RPMI7951 (cell line): ENCODE results near the gene DAGLB. TPM values are rescaled to one million over a fixed set of nuclear protein-coding genes. Genes with fewer than 3 reads are reported as not detected.
"Not testable (repeated sequence)": the region's sequence is repeated elsewhere in the genome, so short reads cannot be mapped to it uniquely, and the experiment has no call there.

Experiments
- DNase-seq: peaks from one replicate; pipeline ENCODE4 v3.0.0-alpha.2; 2012; ENCODE audit warnings: low read depth
- total RNA-seq: library from RNA; depleted of rRNA; stranded (reverse); fragments of >200 nt; shearing (Covaris generic); gene quantifications from 2 replicates; pipeline ENCODE4 v1.2.3, GENCODE V29; 2014; rRNA removed

Gene DAGLB, protein sequence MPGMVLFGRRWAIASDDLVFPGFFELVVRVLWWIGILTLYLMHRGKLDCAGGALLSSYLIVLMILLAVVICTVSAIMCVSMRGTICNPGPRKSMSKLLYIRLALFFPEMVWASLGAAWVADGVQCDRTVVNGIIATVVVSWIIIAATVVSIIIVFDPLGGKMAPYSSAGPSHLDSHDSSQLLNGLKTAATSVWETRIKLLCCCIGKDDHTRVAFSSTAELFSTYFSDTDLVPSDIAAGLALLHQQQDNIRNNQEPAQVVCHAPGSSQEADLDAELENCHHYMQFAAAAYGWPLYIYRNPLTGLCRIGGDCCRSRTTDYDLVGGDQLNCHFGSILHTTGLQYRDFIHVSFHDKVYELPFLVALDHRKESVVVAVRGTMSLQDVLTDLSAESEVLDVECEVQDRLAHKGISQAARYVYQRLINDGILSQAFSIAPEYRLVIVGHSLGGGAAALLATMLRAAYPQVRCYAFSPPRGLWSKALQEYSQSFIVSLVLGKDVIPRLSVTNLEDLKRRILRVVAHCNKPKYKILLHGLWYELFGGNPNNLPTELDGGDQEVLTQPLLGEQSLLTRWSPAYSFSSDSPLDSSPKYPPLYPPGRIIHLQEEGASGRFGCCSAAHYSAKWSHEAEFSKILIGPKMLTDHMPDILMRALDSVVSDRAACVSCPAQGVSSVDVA
- 13.0 and 19.4 TPM in 2 replicates for total RNA-seq

DNA sequence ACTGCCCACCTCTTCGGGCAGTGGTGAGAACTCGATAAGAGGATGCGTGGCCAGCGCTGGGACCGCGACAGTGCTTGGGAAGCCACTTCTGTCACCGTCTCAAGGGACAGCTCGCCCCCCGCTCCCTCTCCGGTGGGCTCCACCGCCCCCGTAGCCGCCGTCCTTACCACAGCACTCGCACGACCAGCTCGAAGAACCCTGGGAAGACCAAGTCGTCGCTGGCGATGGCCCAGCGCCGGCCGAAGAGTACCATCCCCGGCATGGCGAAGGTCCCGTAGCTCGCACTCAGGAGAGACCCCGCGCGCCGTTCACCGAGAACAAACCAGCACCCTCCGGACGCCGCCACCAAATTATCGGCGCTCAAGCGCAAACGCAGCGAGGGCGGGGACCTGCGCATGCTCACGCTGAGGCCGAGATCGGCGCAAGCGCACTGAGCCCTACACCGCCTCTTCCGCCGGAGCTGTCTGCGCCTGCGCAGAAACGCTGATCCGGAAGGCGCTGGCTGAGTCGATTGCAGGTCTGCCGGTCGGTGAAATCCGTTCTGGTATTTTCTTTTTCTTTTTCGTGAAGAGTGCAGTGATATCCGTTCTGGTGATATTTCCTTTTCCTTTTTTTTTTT, at the start of gene DAGLB:
DAGLB (minus strand) TSS at position 374 of the 619 bp plus-strand sequence; CDS start at position 262, 112 bp downstream.
- peak; percentile 88 for DNase-seq

DNA sequence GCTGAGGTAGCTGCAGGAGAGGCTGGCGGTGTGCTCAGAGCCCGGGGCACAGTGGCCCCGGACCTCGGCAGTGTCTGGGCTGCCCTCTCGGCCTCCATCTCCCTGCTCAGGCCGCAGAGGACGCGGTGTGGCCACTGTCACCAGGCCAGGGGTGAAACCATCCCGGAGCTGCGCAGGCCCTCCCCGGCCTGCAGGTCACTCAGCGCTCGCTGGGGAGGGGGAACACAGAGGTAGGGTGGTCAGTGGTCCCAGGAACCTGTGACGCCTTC, 49.8 kb upstream of the DAGLB start:
- DNase-seq, result no peak

DNA sequence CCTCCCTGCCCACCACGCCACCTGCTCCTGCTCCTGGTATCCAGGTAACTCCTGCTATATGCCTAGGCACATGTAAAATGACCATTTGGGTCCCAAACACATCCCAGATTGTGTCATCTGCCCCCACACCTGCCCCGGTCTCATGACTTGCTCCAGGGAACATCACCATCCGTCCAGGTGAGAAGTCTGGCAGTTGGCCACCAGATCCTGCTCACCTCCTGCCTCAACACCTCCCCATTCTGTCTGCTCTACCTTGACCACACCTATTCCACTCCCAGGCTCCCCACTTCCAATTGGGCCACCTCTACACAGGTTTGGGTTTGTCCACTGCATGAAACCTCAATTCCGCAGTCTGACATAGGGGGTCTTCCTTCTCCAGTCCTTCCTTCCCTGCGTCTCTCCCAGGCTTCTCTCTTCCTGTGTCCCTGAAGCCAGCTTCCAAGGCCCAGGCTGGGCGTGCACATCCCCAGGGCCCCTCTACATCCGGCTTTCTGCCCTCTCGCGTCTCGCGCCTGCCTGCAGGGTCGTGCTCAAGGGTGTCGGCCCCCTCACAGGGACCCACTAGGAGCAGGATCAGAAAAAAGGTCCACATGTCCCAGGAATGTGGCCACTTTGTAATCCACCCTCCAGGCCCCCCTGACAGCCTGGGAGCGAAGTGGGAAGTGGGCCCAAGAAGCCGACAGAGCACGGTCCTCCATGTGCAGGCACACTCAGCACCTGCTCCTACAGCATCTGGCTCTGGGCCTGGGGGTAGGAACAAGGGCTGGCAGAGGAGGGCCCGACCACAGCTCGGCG, 49.3 kb upstream of the DAGLB start:
- DNase-seq, result no peak

DNA sequence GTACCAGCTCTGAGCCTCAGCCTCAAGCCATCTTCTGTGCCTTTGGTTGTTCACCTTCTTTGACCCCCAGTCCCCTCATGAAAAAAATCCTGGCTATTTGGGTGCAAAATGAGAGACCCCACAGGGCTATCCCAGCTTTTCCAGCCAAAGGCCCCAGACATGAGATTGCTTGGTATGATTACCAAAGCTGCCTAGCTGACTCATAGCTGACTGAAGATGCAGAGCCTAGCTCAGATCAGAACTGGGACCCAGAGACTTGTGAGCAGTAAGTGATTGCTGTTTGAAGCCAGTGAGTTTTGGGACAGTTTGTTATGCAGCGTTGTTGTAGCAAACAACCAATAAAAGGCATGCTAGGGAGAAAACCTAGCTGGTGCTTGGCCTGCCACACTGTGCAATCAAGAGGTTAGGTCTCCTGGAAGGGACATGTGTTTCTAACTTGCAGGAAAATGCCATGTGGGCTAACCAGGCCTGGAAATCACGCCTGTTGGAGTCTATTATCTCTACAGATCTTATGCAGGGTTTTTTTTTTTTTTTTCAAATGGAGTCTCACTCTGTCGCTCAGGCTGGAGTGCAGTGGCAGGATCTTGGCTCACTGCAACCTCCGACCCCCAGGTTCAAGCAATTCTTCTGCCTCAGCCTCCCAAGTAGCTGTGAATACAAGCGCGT, 48.0 kb upstream of the DAGLB start:
- DNase-seq, result peak; percentile 15

DNA sequence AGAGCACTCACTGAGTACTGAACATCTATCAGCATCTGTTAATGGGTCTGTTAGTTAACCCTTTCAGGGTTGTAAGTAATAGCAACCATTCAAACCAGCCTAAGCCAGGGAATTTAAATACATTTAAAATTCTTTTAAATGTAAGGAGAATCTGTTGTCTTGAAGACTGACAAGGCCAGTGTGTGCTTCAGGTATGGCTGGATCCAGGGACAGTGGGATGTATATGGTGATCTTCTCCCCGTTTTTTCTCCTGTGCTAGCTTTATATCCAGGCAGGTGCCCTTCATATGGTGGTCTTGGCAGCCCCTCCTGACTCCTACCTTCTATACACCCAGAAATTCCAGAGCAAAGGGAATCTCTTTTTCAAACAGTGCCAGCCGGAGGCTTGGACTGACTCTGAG, 46.6 kb upstream of the DAGLB start:
- no peak for DNase-seq

DNA sequence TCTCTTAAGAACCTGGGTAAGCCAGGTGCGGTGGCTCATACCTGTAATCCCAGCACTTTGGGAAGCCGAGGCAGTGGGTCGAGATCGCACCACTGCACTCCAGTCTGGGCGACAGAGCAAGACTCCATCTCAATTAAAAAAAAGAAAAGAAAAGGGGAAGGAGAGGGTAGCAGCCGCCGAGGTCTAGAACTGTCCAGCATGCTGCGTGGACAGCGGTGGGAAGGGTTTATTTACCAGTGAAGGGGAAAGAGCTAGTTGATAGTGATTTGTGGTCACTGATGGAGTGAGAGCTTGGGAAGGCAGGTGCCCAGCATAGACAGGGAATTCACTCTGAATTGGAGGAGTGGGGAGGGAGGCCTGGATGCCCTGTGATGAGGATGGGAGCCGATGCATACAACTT, 43.4 kb upstream of the DAGLB start:
- no peak for DNase-seq

DNA sequence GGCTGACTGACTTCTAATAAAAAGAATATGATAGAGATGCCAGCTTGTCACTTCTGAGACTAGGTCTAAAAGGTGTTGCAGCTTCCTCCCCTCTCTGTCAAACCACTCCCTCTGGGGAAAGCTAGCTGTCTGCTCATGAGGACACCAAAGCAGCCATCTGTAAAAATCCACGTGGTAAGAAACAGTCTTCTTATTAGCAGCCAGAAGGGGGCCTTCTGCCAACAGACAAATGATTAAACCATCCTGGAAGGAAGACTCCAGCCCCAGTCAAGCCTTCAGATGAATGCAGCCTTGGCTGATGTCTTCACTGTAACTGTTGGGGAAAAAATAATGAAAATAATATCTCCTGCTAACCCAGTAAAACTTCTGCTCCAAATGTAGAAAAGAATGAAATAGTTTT, 41.9 kb upstream of the DAGLB start:
- DNase-seq, result peak; percentile 17

DNA sequence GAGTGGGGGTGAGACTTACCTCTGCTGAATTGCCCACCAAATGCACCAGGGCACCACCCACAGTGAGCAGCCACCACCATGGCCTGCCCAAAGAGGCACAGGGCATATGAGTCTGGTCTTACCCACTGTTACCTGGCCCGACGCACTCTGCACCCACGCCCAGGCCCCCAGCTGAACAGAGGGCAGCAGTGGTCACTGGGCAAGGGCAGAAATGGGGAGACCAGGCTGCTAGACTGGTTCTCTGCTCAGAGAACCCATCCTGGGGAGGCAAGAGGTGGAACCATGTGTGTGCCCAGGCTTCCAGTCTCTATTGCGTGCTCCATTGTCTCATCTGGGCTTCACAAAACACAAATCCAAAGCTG, 39.4 kb upstream of the DAGLB start:
- no peak for DNase-seq

DNA sequence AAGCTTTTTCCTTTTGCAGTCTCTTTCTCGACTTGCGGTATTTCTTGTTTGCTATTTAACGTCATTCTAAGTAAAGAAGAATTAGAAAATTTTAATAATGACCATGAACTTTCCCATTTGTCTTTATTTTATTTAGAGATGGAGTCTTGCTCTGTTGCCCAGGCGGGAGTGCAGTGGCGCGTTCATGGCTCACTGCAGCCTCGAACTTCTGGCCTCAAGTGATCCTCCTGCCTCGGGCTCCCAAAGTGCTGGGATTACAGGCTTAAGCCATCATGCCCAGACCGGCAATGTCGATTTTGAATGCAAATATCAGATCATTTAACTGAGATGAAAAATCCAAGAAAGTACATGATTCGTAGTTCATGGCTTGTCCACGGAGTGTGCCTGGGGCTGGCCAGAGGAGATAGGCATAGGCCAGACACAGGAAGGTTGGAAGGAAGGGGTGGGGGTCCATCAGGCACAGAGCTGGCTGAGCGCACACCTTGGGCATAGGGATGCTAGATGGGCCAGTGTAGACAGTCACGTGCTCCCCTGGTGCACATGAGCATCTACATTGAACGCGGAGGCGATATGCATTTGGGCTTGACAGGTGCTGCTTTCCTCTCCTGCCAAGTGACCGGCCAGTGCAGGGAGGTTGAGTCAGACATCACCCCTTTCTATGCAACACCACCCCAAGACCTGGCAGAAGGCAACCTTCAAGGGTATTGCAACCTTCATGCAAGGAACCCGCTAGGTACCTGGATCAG, 38.9 kb upstream of the DAGLB start:
- DNase-seq, result no peak

DNA sequence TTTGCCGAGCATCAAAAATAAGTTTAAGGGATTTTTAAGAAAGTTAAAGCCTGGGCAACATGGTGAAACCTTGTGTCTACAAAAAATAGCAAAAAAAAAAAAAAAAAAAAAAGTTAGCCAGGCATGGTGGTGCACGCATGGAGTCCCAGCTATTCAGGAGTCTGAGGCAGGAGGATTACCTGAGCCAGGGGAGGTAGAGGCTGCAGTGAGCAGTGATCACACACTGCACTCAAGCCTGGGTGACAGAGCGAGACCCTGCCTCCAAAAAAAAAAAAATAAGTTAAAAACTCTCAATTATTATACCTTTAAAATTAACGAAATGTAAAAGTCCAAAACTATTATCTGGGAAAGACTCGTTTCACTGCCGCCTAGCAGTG, 35.0 kb upstream of the DAGLB start:
- DNase-seq, result no peak

DNA sequence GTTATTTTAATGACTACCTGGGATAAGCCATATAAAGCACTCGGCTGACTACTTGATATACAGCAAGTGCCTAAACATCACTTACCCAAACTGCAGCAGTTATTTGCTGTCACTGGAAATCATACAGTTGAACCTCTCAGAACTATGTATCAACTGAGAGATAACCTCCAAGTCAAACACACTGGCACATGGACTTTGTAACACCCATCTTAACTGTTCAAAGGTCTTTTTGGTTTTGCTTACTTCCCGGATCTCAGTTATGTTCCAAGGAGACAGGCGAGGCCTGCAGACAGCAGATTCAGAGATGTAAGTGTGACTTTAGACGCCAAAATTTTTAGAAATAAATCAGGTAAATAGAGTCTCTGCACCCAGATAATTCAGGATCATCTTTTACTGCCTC, 34.6 kb upstream of the DAGLB start:
- DNase-seq, result no peak

DNA sequence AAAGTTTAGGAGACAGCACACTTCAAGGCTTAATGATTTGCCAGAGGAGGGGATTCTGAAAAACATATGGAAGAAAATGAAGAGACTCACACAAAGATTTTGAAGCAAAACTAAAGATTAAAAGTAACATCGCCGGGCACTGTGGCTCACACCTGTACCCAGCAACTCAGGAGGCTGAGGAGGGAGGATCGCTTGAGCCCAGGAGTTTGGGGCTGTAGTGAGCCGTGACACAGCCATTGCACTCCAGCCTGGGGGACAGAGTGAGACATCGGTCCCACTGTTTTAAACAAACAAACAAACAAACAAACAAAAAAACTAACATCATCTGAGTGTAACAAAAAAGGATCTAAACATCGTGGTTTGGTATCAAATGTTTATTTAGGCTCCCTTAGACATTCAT, 33.7 kb upstream of the DAGLB start:
- no peak for DNase-seq

DNA sequence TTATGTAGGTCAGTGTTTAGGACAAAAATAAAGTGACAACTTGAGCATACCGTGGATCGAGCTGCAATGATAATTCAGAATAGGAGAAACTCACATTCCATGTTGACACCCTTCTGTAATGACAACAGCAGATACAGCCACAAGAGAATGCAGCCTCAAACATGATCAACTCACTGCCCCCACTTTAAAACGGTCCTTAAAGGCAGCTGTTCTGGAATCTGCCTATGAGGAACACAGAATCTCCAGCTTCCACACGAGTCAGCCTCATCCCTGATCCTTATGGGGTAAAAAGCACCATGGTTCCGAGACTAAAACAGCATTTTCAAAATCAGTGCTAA, 32.5 kb upstream of the DAGLB start:
- DNase-seq, result no peak

DNA sequence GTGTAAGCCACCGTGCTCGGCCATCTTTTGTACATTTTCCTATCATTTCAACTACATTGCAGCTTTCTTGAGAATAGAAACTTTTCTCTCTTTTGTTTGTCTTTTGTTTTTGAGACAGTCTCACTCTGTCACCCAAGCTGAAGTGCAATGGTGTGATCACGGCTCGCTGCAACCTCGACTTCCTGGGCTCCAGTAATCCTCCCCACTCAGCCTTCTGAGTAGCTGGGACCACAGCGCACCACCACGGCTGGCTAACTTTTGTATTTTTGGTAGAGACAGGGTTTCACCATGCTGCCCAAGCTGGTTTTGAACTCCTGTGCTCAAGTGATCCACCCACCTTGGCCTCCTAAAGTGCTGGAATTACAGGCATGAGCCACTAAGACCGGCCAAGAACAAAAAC, 31.3 kb upstream of the DAGLB start:
- DNase-seq, result no peak

DNA sequence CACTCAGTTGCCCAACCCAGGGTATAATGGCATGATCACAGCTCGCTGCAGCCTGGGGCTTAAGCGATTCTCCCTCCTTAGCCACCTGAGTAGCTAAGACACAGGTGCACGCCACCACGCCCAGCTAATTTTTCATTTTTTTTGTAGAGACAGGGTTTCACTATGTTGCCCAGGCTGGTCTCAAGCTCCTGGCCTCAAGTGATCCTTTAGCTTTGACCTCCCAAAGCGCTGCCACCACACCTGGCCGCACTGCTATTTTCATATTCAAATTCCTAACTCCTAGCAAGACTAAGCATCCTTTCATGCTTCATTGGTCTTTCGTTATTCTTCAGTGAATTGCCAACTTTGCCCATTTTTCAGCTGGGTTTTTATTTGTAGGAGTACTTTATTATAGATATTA, 30.4 kb upstream of the DAGLB start:
- no peak for DNase-seq

DNA sequence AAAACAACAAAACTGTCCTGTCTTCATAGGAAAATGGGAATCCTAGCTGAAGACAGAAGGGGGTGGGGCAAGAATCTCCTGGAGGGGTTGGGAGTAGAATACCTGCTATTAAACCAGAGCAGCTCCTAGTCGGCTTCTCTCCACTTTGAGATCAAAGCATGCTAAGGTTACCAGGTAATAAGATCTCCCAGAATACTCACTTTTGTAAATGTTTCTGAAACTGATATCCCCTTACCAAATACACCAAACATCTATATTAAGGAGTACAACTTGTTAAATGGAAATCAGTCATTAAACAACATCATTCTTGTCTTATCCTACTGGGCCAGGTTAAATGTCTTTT, 29.5 kb upstream of the DAGLB start:
- no peak for DNase-seq

DNA sequence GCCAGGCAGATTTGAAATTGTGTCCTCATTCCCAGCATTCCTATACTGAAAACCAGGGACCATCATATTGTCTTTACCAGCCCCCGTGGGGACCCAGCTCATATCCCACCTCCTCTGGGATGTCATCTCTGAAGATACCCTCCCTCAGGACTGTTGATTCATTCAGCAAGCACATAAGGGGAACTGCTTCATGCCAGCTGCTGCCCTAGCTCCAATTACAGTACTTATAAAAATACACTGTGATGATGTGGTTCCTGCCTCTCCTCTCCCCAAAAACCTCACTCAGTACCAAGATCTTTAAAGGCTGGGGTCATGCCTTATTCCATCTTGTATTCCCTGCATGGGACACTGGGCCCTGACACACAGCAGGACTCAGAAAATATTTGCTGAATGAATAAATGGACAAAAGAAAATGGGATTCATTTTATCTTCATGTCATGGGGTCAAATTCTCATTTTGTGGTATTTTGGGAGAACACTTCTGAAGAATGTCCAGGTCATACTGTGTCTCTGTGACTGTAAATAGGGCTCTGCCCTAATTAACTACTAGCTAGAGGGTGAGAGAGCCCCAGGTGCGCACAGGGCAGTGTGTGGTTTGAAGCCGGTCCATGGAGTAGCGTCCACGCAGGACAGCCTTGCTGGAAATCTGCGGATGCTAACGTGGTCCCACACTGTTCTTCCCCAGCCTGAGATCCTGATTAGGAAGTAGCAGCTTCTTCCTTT, 29.0 kb upstream of the DAGLB start:
- no peak for DNase-seq

DNA sequence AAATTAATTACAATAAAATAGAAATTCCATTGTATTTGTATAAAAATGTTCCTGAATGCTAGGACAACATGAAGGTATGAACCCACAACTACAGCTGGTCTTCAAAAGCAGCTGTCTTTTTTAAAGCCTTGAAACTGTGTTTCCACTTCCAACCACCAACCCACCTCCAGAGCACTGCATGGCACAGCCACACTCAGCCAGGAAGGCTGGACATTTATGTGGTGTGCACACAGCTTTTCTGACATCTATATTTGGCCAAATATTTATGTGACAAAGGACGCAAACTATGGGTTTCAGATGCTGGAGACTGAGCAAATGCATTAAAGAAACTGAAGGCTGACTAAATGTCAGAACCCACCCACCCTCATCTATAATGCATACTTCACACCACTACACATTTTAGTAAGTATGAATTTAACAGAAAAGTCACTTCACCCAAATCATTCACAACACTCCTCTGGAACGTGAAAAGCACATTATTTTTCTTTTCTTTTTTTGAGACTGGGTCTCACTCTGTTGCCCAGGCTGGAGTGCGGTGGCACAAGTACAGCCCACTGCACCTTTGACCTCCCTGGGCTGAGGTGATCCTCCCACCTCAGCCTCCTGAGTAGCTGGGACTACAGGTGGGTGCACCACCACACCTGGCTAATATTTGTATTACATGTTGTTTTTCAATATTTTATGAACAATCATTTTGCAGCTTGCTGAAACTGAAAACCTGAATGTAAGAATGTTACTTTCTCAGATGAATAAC, 27.9 kb upstream of the DAGLB start:
- DNase-seq, result no peak

DNA sequence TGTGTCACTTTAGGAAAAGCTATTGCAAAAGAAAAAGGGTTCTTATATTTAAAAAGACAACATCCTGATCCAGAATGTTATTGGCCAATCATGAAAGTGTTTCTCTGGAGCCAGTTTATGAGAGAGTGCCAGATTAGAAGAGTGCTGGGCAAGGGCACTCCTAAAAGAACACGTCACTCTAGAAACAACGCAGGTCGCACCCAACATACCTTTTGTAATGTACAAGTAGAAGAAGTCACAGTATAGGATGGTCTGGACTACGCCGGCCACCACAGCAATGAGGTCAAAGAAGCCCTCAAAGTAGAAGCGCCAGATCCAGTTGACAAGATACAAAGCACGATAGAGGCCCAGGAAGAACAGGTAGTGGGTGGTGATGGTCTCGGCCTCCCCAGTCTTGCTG, 18.1 kb upstream of the DAGLB start:
- DNase-seq, result no peak

DNA sequence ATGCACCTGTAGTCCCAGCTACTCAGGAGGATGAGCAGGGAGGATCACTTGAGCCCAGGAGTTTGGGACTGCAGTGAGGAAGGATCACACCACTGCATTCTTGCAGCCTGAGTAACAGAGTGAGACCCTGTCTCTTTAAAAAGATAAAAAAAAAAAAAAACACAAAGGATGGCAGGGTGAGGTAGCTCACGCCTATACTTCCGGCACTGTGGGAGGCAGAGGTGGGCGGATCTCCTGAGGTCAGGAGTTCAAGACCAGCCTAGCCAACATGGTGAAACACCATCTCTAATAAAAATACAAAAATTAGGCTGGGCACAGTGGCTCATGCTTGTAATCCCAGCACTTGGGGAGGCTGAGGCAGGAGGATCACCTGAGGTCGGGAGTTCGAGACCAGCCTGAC, 15.9 kb upstream of the DAGLB start:
- not testable (repeated sequence) for DNase-seq
